ENCODE results near the gene HK1.

The HK1 gene

GRCh38 chr10:69349542-69349888 is 71.2 kb downstream of the HK1 start:
- Histone ChIP-seq H3K79me2 (ENCODE audit: low read length) (no peaks in the 10 kb centered on the region), H3K27ac (ENCODE audit: low read length) (no peak overlapping the region)

GRCh38 chr10:69351589-69351988 is 73.3 kb downstream of the HK1 start:
- no peak for DNase-seq
- no peaks in the 10 kb centered on the region for H4K20me1 ChIP-seq (ENCODE audit: insufficient read depth, low read length)

More at GRCh38 chr10:69349542-69349888, 71.2 kb downstream of the HK1 start:
- Histone ChIP-seq H4K20me1 (ENCODE audit: insufficient read depth, low read length) (no peaks in the 10 kb centered on the region), H3K4me1 (ENCODE audit: low read length) (no peaks in the 10 kb centered on the region), H3K36me3 (replicated peaks; ENCODE audit: insufficient read depth, low read length) (no peaks in the 10 kb centered on the region), H3K9me2 (replicated peaks; ENCODE audit: insufficient read depth, low read length) (no peaks in the 10 kb centered on the region), H3K4me3 (ENCODE audit: low read length) (no peak overlapping the region), H3K9me3 (replicated peaks; ENCODE audit: insufficient read depth, low read length) (no peaks in the 10 kb centered on the region), H3K9ac (ENCODE audit: low read length) (no peak overlapping the region), H2AFZ (ENCODE audit: low read length) (no peak overlapping the region), H3K4me2 (ENCODE audit: low read depth, low read length) (no peak overlapping the region), H3F3A (ENCODE audit: insufficient read depth, low read length) (no peaks in the 10 kb centered on the region), H3K27me3 (replicated peaks; ENCODE audit: insufficient read depth, low read length) (no peaks in the 10 kb centered on the region)
- no peak for TF ChIP-seq EZH2 (optimal IDR thresholded peaks at IDR 0.05; ENCODE audit: low read depth, low read length)
- TF ChIP-seq, protein P1, sequence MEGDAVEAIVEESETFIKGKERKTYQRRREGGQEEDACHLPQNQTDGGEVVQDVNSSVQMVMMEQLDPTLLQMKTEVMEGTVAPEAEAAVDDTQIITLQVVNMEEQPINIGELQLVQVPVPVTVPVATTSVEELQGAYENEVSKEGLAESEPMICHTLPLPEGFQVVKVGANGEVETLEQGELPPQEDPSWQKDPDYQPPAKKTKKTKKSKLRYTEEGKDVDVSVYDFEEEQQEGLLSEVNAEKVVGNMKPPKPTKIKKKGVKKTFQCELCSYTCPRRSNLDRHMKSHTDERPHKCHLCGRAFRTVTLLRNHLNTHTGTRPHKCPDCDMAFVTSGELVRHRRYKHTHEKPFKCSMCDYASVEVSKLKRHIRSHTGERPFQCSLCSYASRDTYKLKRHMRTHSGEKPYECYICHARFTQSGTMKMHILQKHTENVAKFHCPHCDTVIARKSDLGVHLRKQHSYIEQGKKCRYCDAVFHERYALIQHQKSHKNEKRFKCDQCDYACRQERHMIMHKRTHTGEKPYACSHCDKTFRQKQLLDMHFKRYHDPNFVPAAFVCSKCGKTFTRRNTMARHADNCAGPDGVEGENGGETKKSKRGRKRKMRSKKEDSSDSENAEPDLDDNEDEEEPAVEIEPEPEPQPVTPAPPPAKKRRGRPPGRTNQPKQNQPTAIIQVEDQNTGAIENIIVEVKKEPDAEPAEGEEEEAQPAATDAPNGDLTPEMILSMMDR (IDR thresholded peaks at IDR 0.05; ENCODE audit: low read length): no peak
- TF ChIP-seq EZH2phosphoT487 (IDR thresholded peaks at IDR 0.05; ENCODE audit: low read length): no peak
- no peak for DNase-seq

DNA sequence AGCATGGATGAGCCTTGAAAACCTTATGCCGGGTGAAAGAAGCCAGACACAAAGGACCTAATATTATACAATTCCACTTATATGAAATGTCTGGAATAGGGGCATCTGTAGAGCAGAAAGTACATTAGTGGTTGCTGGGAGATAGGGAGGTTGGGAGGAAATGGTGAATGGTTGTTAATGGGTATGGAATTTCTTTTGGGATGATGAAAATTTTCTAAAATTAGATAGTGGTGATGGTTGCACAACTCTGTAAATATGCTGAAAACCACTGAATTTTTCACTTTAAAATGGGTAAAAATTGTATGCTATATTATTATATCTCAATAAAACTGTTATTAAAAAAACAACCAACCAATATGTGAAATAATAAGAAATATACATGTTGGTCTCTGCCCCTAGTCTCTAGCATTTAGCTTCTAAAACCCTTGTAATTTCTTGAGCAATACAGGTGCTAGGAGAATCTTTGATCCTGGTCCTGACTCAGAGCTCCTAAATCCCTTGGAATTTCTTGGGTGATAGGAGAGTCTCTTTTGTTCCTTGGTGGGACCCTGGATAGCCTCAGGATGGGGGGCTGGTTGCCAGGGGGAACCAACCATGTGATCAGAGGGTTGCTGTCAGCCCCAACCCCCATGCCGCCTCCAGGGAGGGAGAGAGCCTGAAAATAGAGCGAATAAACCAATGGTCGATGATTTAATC is 74.4 kb downstream of the HK1 start:
- Histone ChIP-seq H4K20me1 (ENCODE audit: insufficient read depth, low read length) (no peaks in the 10 kb centered on the region), H3K9me3 (replicated peaks; ENCODE audit: insufficient read depth, low read length) (no peaks in the 10 kb centered on the region), H3K9me2 (replicated peaks; ENCODE audit: insufficient read depth, low read length) (no peaks in the 10 kb centered on the region), H3K9ac (ENCODE audit: low read length) (no peak overlapping the region), H3K79me2 (ENCODE audit: low read length) (no peaks in the 10 kb centered on the region), H3K4me2 (ENCODE audit: low read depth, low read length) (no peak overlapping the region), H3K4me1 (ENCODE audit: low read length) (no peaks in the 10 kb centered on the region), H3F3A (ENCODE audit: insufficient read depth, low read length) (no peaks in the 10 kb centered on the region), H2AFZ (ENCODE audit: low read length) (no peak overlapping the region), H3K27ac (ENCODE audit: low read length) (no peak overlapping the region), H3K36me3 (replicated peaks; ENCODE audit: insufficient read depth, low read length) (no peaks in the 10 kb centered on the region), H3K4me3 (ENCODE audit: low read length) (no peak overlapping the region), H3K27me3 (replicated peaks; ENCODE audit: insufficient read depth, low read length) (no peaks in the 10 kb centered on the region)
- TF ChIP-seq EZH2phosphoT487 (IDR thresholded peaks at IDR 0.05; ENCODE audit: low read length): no peak
- no peak for TF ChIP-seq EZH2 (optimal IDR thresholded peaks at IDR 0.05; ENCODE audit: low read depth, low read length)
- TF ChIP-seq, protein P1 (IDR thresholded peaks at IDR 0.05; ENCODE audit: low read length): no peak
- DNase-seq: no peak

More at GRCh38 chr10:69351589-69351988, 73.3 kb downstream of the HK1 start:
- Histone ChIP-seq H3K9me3 (replicated peaks; ENCODE audit: insufficient read depth, low read length) (no peaks in the 10 kb centered on the region), H3K9ac (ENCODE audit: low read length) (no peak overlapping the region), H3K36me3 (replicated peaks; ENCODE audit: insufficient read depth, low read length) (no peaks in the 10 kb centered on the region), H3K4me3 (ENCODE audit: low read length) (no peak overlapping the region), H3K4me2 (ENCODE audit: low read depth, low read length) (no peak overlapping the region), H3K4me1 (ENCODE audit: low read length) (no peaks in the 10 kb centered on the region), H3K9me2 (replicated peaks; ENCODE audit: insufficient read depth, low read length) (no peaks in the 10 kb centered on the region), H3K79me2 (ENCODE audit: low read length) (no peaks in the 10 kb centered on the region), H3F3A (ENCODE audit: insufficient read depth, low read length) (no peaks in the 10 kb centered on the region), H3K27ac (ENCODE audit: low read length) (no peak overlapping the region), H3K27me3 (replicated peaks; ENCODE audit: insufficient read depth, low read length) (no peaks in the 10 kb centered on the region), H2AFZ (ENCODE audit: low read length) (no peak overlapping the region)
- TF ChIP-seq, protein P1 (IDR thresholded peaks at IDR 0.05; ENCODE audit: low read length): no peak
- TF ChIP-seq EZH2 (optimal IDR thresholded peaks at IDR 0.05; ENCODE audit: low read depth, low read length) (no peak), EZH2phosphoT487 (IDR thresholded peaks at IDR 0.05; ENCODE audit: low read length) (no peak)

Measured in MM.1S (cell line).